ENCODE data around the gene CBR1. TPM values are rescaled to one million over a fixed set of nuclear protein-coding genes. Genes with fewer than 3 reads are reported as not detected.

The CBR1 gene
- total and polyA plus RNA-seq, 10 of the 15 experiments (the other 5 are each of a cell fraction or from before 2014, with no cell fraction given) = 16.9 to 138 (median 57.4) TPM

DNA sequence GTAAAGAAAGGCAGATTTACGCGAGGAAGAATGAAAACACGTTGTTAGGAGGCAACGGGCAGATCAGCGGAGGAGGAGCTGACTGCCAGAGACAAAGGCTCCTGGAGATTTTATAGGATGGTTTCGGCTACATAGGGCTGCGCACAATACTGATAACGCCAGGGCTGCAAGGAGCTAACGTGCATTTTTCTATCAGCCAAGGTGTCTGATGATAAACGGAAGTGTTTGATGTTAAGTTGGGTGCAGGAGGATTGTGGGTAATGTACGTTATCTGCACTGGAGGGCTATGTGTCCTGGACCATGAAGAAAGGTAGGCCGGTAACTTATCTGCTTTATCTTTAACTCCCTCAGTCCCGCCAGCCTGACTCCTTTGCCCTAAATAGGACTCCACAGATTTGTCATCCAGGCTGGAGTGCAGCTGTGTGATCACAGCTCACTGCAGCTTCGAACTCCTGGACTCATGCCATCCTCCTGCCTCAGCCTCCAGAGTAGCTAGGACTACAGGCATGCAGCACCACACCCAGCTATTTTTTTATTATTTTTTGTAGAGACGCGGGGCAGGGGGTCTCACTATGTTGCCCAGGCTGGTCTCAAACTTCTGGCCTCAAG, 39.1 kb upstream of the CBR1 start:
- Histone ChIP-seq H3K4me3 (no peak overlapping the region), H3K4me1 (ENCODE audit: control insufficient read depth, insufficient read depth, low read length) (peaks cover 5% of the 10 kb centered on the region), H2AFZ (ENCODE audit: control insufficient read depth, low read depth, low read length) (no peak overlapping the region), H3K9me3 (replicated peaks; ENCODE audit: control insufficient read depth, insufficient read depth, low read length) (no peaks in the 10 kb centered on the region), H3K4me2 (ENCODE audit: control insufficient read depth, insufficient read depth) (no peak overlapping the region), H3K27ac (ENCODE audit: control insufficient read depth, insufficient read depth) (no peak overlapping the region), H4K20me1 (ENCODE audit: control insufficient read depth, insufficient read depth) (no peaks in the 10 kb centered on the region), H3K9ac (ENCODE audit: control insufficient read depth, insufficient read depth, low read length) (no peak overlapping the region), H3K79me2 (ENCODE audit: control insufficient read depth, insufficient read depth, low read length) (no peaks in the 10 kb centered on the region), H3K27me3 (replicated peaks in 1 of 2; ENCODE audit: control insufficient read depth in 2 of 2, insufficient read depth in 2 of 2, low read length in 1 of 2) (no peaks in the 10 kb centered on the region), H3K36me3 (ENCODE audit: control insufficient read depth in 2 of 2, insufficient read depth in 2 of 2, low read length in 1 of 2) (peaks cover 3% of the 10 kb centered on the region in 2 experiments; a peak in 2 of 4 replicates)
- ChIA-PET SMC1A (ENCODE audit: uncharacterized antibody, unreplicated experiment) (interaction anchor here (0.7 to 1.9 kb wide), 3 partner anchors 85 to 1308 kb away, joined by 3 to 6 read pairs (median 3); no protein-coding TSS in a partner anchor), POLR2A (no interaction called here), RAD21 (ENCODE audit: unreplicated experiment) (interaction anchor here (0.7 kb wide), 3 partner anchors 190 to 1401 kb away, joined by 3 read pairs; no protein-coding TSS in a partner anchor), CTCF (interaction anchor here (0.6 to 4.2 kb wide), 4 partner anchors 81 to 1327 kb away, joined by 3 to 16 read pairs (median 3); no protein-coding TSS in a partner anchor)
- no peak for TF ChIP-seq POU2F2 (IDR thresholded peaks at IDR 0.05; ENCODE audit: borderline replicate concordance, low read depth, low read length)
- TF ChIP-seq POLR2AphosphoS5 (IDR thresholded peaks at IDR 0.05; ENCODE audit: low read length) = no peak
- no peak for TF ChIP-seq HCFC1 (IDR thresholded peaks at IDR 0.05; ENCODE audit: low read length)
- no peak for TF ChIP-seq JUNB (IDR thresholded peaks at IDR 0.05)
- TF ChIP-seq, protein P1, sequence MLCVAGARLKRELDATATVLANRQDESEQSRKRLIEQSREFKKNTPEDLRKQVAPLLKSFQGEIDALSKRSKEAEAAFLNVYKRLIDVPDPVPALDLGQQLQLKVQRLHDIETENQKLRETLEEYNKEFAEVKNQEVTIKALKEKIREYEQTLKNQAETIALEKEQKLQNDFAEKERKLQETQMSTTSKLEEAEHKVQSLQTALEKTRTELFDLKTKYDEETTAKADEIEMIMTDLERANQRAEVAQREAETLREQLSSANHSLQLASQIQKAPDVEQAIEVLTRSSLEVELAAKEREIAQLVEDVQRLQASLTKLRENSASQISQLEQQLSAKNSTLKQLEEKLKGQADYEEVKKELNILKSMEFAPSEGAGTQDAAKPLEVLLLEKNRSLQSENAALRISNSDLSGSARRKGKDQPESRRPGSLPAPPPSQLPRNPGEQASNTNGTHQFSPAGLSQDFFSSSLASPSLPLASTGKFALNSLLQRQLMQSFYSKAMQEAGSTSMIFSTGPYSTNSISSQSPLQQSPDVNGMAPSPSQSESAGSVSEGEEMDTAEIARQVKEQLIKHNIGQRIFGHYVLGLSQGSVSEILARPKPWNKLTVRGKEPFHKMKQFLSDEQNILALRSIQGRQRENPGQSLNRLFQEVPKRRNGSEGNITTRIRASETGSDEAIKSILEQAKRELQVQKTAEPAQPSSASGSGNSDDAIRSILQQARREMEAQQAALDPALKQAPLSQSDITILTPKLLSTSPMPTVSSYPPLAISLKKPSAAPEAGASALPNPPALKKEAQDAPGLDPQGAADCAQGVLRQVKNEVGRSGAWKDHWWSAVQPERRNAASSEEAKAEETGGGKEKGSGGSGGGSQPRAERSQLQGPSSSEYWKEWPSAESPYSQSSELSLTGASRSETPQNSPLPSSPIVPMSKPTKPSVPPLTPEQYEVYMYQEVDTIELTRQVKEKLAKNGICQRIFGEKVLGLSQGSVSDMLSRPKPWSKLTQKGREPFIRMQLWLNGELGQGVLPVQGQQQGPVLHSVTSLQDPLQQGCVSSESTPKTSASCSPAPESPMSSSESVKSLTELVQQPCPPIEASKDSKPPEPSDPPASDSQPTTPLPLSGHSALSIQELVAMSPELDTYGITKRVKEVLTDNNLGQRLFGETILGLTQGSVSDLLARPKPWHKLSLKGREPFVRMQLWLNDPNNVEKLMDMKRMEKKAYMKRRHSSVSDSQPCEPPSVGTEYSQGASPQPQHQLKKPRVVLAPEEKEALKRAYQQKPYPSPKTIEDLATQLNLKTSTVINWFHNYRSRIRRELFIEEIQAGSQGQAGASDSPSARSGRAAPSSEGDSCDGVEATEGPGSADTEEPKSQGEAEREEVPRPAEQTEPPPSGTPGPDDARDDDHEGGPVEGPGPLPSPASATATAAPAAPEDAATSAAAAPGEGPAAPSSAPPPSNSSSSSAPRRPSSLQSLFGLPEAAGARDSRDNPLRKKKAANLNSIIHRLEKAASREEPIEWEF (IDR thresholded peaks at IDR 0.05; ENCODE audit: insufficient replicate concordance, low read depth, low read length) = no peak
- no peak for TF ChIP-seq MTA2 (IDR thresholded peaks at IDR 0.05; ENCODE audit: low read depth)
- no peak for TF ChIP-seq GATAD2B (conservative IDR thresholded peaks at IDR 0.05; ENCODE audit: low read depth)
- TF ChIP-seq KAT2A (conservative IDR thresholded peaks at IDR 0.05; ENCODE audit: control insufficient read depth, low read depth, low read length) = no peak
- TF ChIP-seq RAD51 (IDR thresholded peaks at IDR 0.05) = no peak
- no peak for TF ChIP-seq SUPT20H (IDR thresholded peaks at IDR 0.05; ENCODE audit: borderline replicate concordance, control insufficient read depth, low read depth, low read length)
- intact Hi-C loops (cut with micrococcal nuclease; ENCODE audit: unreplicated experiment) (no loop called here), in situ Hi-C loops (cut with MboI) (no loop called here)
- no peak for FAIRE-seq
- WGBS (ENCODE audit: insufficient coverage, insufficient replicate concordance, low lambda C conversion rate, missing lambda C conversion rate) = 48% methylated on average over 16 of the region's 16 CpGs
- BruUV-seq (replicated peaks) = no TSS peak
- no peak for DNase-seq (ENCODE audit: low read depth, low spot score)
- no peak for ATAC-seq
